GM12878 (cell line): Measurements from ENCODE around the gene CXCL12. TPM values are rescaled to one million over a fixed set of nuclear protein-coding genes. Genes with fewer than 3 reads are reported as not detected.

Source experiments
- ATAC-seq: fragments of 200-7000 bp; cut with Tn5 transposase; 3 replicates; pipeline ENCODE4 v1.9.1; 2020; ENCODE audit warnings: mild to moderate bottlenecking, moderate library complexity
- BruUV-seq: library from RNA; stranded (reverse); fragments of 400-500 nt; replicated peaks from 2 replicates; lab custom pipeline; 2021; lab: Mats Ljungman, UMichigan
- CTCF ChIA-PET: fragments of 300-600 bp; sonication (Branson Sonifier 250); formaldehyde crosslinking; extraction: SDS; loops from one replicate; lab custom pipeline; 2021; ENCODE audit warnings: inconsistent platforms; lab: Yijun Ruan, JAX
- POLR2A ChIA-PET: fragments of 350-600 bp; formaldehyde crosslinking; extraction: SDS; loops from one replicate; lab custom pipeline; 2021; ENCODE audit warnings: inconsistent platforms; lab: Charles Lee
- RAD21 ChIA-PET: fragments of 300-600 bp; sonication (Branson Sonifier 250); formaldehyde crosslinking; loops from one replicate; lab custom pipeline; 2023; ENCODE audit warnings: antibody characterized with exemption; ENCODE audit not compliant: unreplicated experiment; lab: Charles Lee
- SMC1A ChIA-PET: fragments of 300-600 bp; sonication (Branson Sonifier 250); formaldehyde crosslinking; loops from one replicate; lab custom pipeline; 2023; ENCODE audit not compliant: unreplicated experiment, uncharacterized antibody; lab: Charles Lee
- DNase-seq: peaks from one replicate; pipeline ENCODE4 v3.0.0-alpha.2; 2011; ENCODE audit warnings: low read depth, low spot score
- FAIRE-seq: peaks from 3 replicates; lab custom pipeline; 2011; peaks lifted over from hg19 to GRCh38; lab: Jason Lieb, UNC
- H2AFZ ChIP-seq: 2 replicates; pipeline ENCODE4 v1.6.0; 2011; ENCODE audit warnings: low read depth, low read length, control low read depth; ENCODE audit not compliant: control insufficient read depth
- H3K27ac ChIP-seq: 2 replicates; pipeline ENCODE4 v1.5.1; 2011; ENCODE audit warnings: control low read depth; ENCODE audit not compliant: control insufficient read depth, insufficient read depth
- H3K27me3 ChIP-seq, 2 experiments: replicated peaks in 1 of 2; 2 replicates each; pipeline versions ENCODE4 v1.6.0 to v1.6.1; 2011; ENCODE audit warnings: low read length in 1 of 2; ENCODE audit not compliant: control insufficient read depth in 2 of 2, insufficient read depth in 2 of 2
- H3K36me3 ChIP-seq, 2 experiments: 2 replicates each; pipeline ENCODE4 v1.5.1; 2011; ENCODE audit warnings: low read length in 1 of 2; ENCODE audit not compliant: control insufficient read depth in 2 of 2, insufficient read depth in 2 of 2
- H3K4me1 ChIP-seq: 2 replicates; pipeline ENCODE4 v1.6.1; 2011; ENCODE audit warnings: mild to moderate bottlenecking, low read length, moderate library complexity, mixed read lengths; ENCODE audit not compliant: control insufficient read depth, insufficient read depth
- H3K4me2 ChIP-seq: 2 replicates; pipeline ENCODE4 v1.6.0; 2011; ENCODE audit warnings: control low read depth; ENCODE audit not compliant: control insufficient read depth, insufficient read depth
- H3K4me3 ChIP-seq: fragments of 200-600 bp; sonication (generic); 2 replicates; pipeline ENCODE4 v1.5.1; 2016
- H3K79me2 ChIP-seq: 2 replicates; pipeline ENCODE4 v1.6.0; 2011; ENCODE audit warnings: low read length; ENCODE audit not compliant: control insufficient read depth, insufficient read depth
- H3K9ac ChIP-seq: 2 replicates; pipeline ENCODE4 v1.8.0; 2011; ENCODE audit warnings: low read length, control low read depth, mixed read lengths; ENCODE audit not compliant: control insufficient read depth, insufficient read depth
- H3K9me3 ChIP-seq: replicated peaks from 3 replicates; pipeline ENCODE4 v1.5.1; 2011; ENCODE audit warnings: mild to moderate bottlenecking, low read length; ENCODE audit not compliant: control insufficient read depth, insufficient read depth
- H4K20me1 ChIP-seq: 2 replicates; pipeline ENCODE4 v1.6.0; 2011; ENCODE audit not compliant: control insufficient read depth, insufficient read depth
- BCL11A ChIP-seq: IDR thresholded peaks from 2 replicates; pipeline ENCODE4 v1.6.1; 2011; ENCODE audit warnings: low read depth, low read length
- CBX3 ChIP-seq: fragments of 200-600 bp; sonication (generic); IDR thresholded peaks from 2 replicates; pipeline ENCODE4 v1.6.1; 2016; ENCODE audit warnings: low read depth, borderline replicate concordance
- EGR1 ChIP-seq, 2 experiments: IDR thresholded peaks; 1 replicate in 1 of 2; 2 replicates in 1 of 2; pipeline ENCODE4 v1.6.1; 2011 to 2012; ENCODE audit warnings: low read depth in 2 of 2, low read length in 2 of 2, borderline replicate concordance in 1 of 2, mild to moderate bottlenecking in 1 of 2, moderate library complexity in 1 of 2
- ELK1 ChIP-seq: IDR thresholded peaks from 2 replicates; pipeline ENCODE4 v1.6.1; 2012; ENCODE audit warnings: low read depth, low read length, improper control_type of control experiment
- HCFC1 ChIP-seq: fragments of 150-350 bp; IDR thresholded peaks from 2 replicates; pipeline ENCODE4 v1.6.1; 2014; ENCODE audit warnings: low read length
- HDAC6 ChIP-seq: fragments of 200-600 bp; sonication (generic); IDR thresholded peaks from one replicate; pipeline ENCODE4 v1.8.0; 2017; ENCODE audit warnings: antibody characterized with exemption; ENCODE audit not compliant: unreplicated experiment
- MYB ChIP-seq: fragments of 150-350 bp; IDR thresholded peaks from 2 replicates; pipeline ENCODE4 v1.6.1; 2014; ENCODE audit warnings: mild to moderate bottlenecking, low read depth, low read length, borderline replicate concordance
- RELA ChIP-seq: fragments of 450-650 bp; IDR thresholded peaks from 2 replicates; pipeline ENCODE4 v1.8.0; 2014; ENCODE audit warnings: borderline replicate concordance; ENCODE audit not compliant: partially characterized antibody
- WGBS: methylation state at CpG from one replicate; pipeline ENCODE4 v1.1.6; 2016; ENCODE audit warnings: low lambda C conversion rate; ENCODE audit not compliant: insufficient replicate concordance, insufficient coverage; ENCODE audit errors: missing lambda C conversion rate; 5-methylcytosine and 5-hydroxymethylcytosine counted together
- in situ Hi-C: fragments of 300-500 bp; cut with MboI; formaldehyde crosslinking; loops from 9 replicates; pipeline ENCODE4 v1.14.3; 2018; ENCODE audit warnings: mixed read lengths
- intact Hi-C: fragments of 100-400 bp; cut with micrococcal nuclease; formaldehyde crosslinking; loops from one replicate; pipeline ENCODE4 v1.14.2; 2022; ENCODE audit not compliant: unreplicated experiment
- polyA plus RNA-seq, 11 experiments: library from polyadenylated mRNA; depleted of rRNA in 4 of 11; unstranded in 6 of 11; stranded (reverse) in 5 of 11; fragments of >200 nt; fragmentation: Nextera tagmentation in 4 of 11; fragmentation: Illumina TruSeq in 1 of 11; extraction: Ambion mirVana in 4 of 11; extraction: Trizol in 1 of 11; gene quantifications; 1 replicate in 1 of 11; 2 replicates in 10 of 11; pipeline versions ENCODE4 v1.2.1 to v1.2.3, GENCODE V29; 2011 to 2016; ENCODE audit warnings: inconsistent platforms in 2 of 11, missing spikeins in 2 of 11, low read depth in 1 of 11
- total RNA-seq, 4 experiments: library from RNA; depleted of rRNA in 3 of 4; stranded (reverse); fragments of >200 nt in 3 of 4; fragmentation: Illumina TruSeq in 1 of 4; extraction: Trizol in 1 of 4; gene quantifications; 2 replicates each; pipeline versions ENCODE4 v1.2.1 to v1.2.3, GENCODE V29; 2013 to 2021

Gene CXCL12
- total and polyA plus RNA-seq, 10 of the 15 experiments (the other 5 are each of a cell fraction or from before 2014, with no cell fraction given), result 0.03 to 4.5 (median 0.53) TPM

GRCh38 chr10:44427479-44427878, 42.6 kb upstream of the CXCL12 start:
- no peak overlapping the region for H3K27ac ChIP-seq
- CTCF ChIA-PET, result interaction anchor here (0.8 kb wide), 1 partner anchor 11 kb away, joined by 3 read pairs; no protein-coding TSS in a partner anchor
- no peak for DNase-seq
- no peak for TF ChIP-seq RELA
- TF ChIP-seq CBX3, result no peak
- no peak for TF ChIP-seq HDAC6
- no peak for TF ChIP-seq EGR1 (IDR thresholded peaks at IDR 0.05; ENCODE audit: borderline replicate concordance in 1 of 2, low read depth in 2 of 2, low read length in 2 of 2)
- no peak for TF ChIP-seq BCL11A
- no peak for TF ChIP-seq MYB
- no peak for TF ChIP-seq ELK1
- TF ChIP-seq HCFC1, result no peak
- TF ChIP-seq, all 136 proteins: peak for 0
- POLR2A ChIA-PET, result no interaction called here
- FAIRE-seq (no peak), ATAC-seq (no peak)
- Histone ChIP-seq H3K4me2 (no peak overlapping the region), H4K20me1 (no peaks in the 10 kb centered on the region), H3K36me3 (no peaks in the 10 kb centered on the region), H3K4me3 (no peak overlapping the region), H2AFZ (no peak overlapping the region), H3K27me3 (no peaks in the 10 kb centered on the region), H3K4me1 (no peaks in the 10 kb centered on the region), H3K9me3 (no peaks in the 10 kb centered on the region; the same call in 2 of the 3 replicates), H3K9ac (no peak overlapping the region), H3K79me2 (no peaks in the 10 kb centered on the region)
- intact Hi-C loops, result no loop called here
- BruUV-seq, result no TSS peak
- RAD21 ChIA-PET, result no interaction called here
- in situ Hi-C loops, result no loop called here
- 0% methylated on average over 2 of the region's 2 CpGs for WGBS
- SMC1A ChIA-PET, result no interaction called here
